ENCODE data around the gene CXCL11.
"Not testable (repeated sequence)": the region's sequence is repeated elsewhere in the genome, so short reads cannot be mapped to it uniquely, and the experiment has no call there.

CXCL11 gene

GRCh38 chr4:76000279-76000678, 35.6 kb downstream of the CXCL11 start:
- TF ChIP-seq ZFX (IDR thresholded peaks at IDR 0.05; ENCODE audit: borderline replicate concordance) (no peak), CTCF (IDR thresholded peaks at IDR 0.05) (no peak)
- H3K27ac ChIP-seq = no peak overlapping the region

GRCh38 chr4:75998525-75999147, 37.2 kb downstream of the CXCL11 start:
- not testable (repeated sequence) for H3K27ac ChIP-seq

- TF ChIP-seq ZFX (IDR thresholded peaks at IDR 0.05; ENCODE audit: borderline replicate concordance) = no peak
- no peak for TF ChIP-seq CTCF (IDR thresholded peaks at IDR 0.05)
- H3K27ac ChIP-seq = no peak overlapping the region
Measured at GRCh38 chr4:75997946-75998345, 37.9 kb downstream of the CXCL11 start.

- H3K27ac ChIP-seq = no peak overlapping the region
- no peak for TF ChIP-seq ZFX (IDR thresholded peaks at IDR 0.05; ENCODE audit: borderline replicate concordance)
Measured at GRCh38 chr4:75997081-75997480, 38.8 kb downstream of the CXCL11 start.

GRCh38 chr4:75995727-75996126, 40.1 kb downstream of the CXCL11 start:
- H3K27ac ChIP-seq = no peak overlapping the region
- TF ChIP-seq ZFX (IDR thresholded peaks at IDR 0.05; ENCODE audit: borderline replicate concordance) = no peak
- peak; percentile 81 for TF ChIP-seq CTCF (IDR thresholded peaks at IDR 0.05)

- TF ChIP-seq CTCF (IDR thresholded peaks at IDR 0.05) = no peak
- no peak for TF ChIP-seq ZFX (IDR thresholded peaks at IDR 0.05; ENCODE audit: borderline replicate concordance)
- H3K27ac ChIP-seq = no peak overlapping the region
Measured at GRCh38 chr4:75992462-75992861, 43.4 kb downstream of the CXCL11 start.

- H3K27ac ChIP-seq = peak overlapping the region; percentile 52
- TF ChIP-seq ZFX (IDR thresholded peaks at IDR 0.05; ENCODE audit: borderline replicate concordance) (no peak), CTCF (IDR thresholded peaks at IDR 0.05) (no peak)
Measured at GRCh38 chr4:75989846-75990528, 45.9 kb downstream of the CXCL11 start.

- TF ChIP-seq ZFX (IDR thresholded peaks at IDR 0.05; ENCODE audit: borderline replicate concordance) (no peak), CTCF (IDR thresholded peaks at IDR 0.05) (no peak)
- H3K27ac ChIP-seq = no peak overlapping the region
Measured at GRCh38 chr4:75985116-75985515, 50.8 kb downstream of the CXCL11 start.
